ENCODE results near the gene DYSF. TPM values are rescaled to one million over a fixed set of nuclear protein-coding genes. Genes with fewer than 3 reads are reported as not detected.

Gene DYSF
- total and polyA plus RNA-seq, 3 donors from 2014 or later: 6.8 to 10.9 (median 8.9) TPM

DNA sequence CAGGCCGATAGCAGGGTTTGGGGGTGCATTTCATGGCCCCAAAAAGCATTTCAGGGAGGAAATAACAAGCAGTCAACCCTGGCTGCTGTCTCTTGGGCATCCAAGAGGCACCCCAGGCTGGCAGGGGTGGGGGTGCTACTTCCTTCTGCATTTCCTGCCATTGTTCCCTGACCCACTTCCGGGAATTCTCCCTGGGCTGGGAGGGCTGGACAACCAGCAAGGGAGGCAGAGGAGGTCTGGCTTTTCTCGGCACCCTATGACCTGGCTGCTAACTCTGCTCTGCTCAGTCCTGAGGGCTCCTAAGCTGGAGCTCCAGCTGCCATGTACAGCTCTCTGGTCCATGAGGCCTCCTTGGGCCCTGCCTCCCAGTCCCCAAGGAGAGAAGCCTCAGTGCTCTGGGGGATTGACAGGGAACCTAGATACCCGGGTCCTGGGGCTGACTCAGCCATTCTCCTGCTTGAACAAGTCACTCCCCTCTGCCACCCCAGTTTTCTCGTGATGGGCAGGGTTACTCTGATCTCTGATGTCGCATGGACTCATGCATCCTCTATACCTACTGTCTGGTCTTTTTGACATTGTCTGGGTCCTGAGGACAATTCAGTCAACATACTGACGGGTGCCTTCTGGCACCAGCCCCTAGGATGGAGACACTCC is 47.2 kb downstream of the DYSF start:
- no peak overlapping the region for H3K27ac ChIP-seq

DNA sequence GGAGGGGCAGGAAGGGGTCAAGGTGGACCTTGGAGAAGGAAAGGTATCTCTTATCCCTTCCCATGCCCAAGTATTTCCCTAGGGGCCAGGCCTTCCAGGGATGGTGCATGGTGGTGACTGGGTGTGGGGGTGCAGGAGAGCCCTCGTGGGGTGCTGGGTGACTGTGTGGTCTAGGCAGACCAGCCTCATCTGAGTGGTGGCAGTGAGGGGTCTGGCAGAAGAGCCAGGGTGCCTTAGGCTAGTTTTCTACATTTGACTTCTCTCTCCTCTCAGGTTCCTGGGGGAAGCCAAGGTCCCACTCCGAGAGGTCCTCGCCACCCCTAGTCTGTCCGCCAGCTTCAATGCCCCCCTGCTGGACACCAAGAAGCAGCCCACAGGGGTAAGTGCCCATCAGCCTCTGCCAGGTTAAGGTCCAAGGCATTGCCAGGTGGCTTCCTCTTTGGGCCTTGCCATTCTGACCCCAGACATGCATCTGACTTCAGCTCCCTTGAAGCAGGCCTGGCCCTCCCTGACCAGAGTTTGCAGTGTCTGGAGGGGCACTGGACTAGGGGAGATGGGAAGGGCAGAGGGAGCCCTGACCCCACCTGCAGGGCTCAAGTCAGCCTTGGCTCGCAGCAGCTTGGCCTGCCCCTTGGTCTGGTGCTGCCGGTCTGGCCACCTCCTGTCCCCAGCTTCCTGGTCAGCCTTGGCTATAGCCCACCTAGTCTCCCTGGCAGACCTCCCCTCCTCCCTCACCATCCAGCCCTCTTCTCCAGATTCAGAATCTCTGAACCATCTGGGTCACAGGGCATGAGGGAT is 49.8 kb downstream of the DYSF start:
- WGBS, 2 donors: 85 to 92% methylated on average over 4 to 6 of the region's 6 CpGs
- intact Hi-C loops (cut with DNase I; ENCODE audit: low total_unique reads): no loop called here
- Histone ChIP-seq H3K4me3 (no peak overlapping the region), H3K27me3 (no peaks in the 10 kb centered on the region), H3K9me3 (no peaks in the 10 kb centered on the region), H3K4me1 (no peaks in the 10 kb centered on the region), H3K36me3 (ENCODE audit: low read depth, missing control alignments) (no peaks in the 10 kb centered on the region), H3K27ac (no peak overlapping the region)
- no peak for DNase-seq
- TF ChIP-seq, protein P1, sequence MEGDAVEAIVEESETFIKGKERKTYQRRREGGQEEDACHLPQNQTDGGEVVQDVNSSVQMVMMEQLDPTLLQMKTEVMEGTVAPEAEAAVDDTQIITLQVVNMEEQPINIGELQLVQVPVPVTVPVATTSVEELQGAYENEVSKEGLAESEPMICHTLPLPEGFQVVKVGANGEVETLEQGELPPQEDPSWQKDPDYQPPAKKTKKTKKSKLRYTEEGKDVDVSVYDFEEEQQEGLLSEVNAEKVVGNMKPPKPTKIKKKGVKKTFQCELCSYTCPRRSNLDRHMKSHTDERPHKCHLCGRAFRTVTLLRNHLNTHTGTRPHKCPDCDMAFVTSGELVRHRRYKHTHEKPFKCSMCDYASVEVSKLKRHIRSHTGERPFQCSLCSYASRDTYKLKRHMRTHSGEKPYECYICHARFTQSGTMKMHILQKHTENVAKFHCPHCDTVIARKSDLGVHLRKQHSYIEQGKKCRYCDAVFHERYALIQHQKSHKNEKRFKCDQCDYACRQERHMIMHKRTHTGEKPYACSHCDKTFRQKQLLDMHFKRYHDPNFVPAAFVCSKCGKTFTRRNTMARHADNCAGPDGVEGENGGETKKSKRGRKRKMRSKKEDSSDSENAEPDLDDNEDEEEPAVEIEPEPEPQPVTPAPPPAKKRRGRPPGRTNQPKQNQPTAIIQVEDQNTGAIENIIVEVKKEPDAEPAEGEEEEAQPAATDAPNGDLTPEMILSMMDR (IDR thresholded peaks at IDR 0.05): no peak
- TF ChIP-seq POLR2A (IDR thresholded peaks at IDR 0.05): no peak

More for the DNA sequence above, 47.2 kb downstream of the DYSF start:
- no peak for TF ChIP-seq POLR2A (IDR thresholded peaks at IDR 0.05)
- no peaks in the 10 kb centered on the region for H3K27me3 ChIP-seq
- DNase-seq: no peak
- WGBS, 2 donors: 86 to 90% methylated on average over 5 to 7 of the region's 7 CpGs
- no peaks in the 10 kb centered on the region for H3K9me3 ChIP-seq
- H3K36me3 ChIP-seq (ENCODE audit: low read depth, missing control alignments): no peaks in the 10 kb centered on the region
- no peaks in the 10 kb centered on the region for H3K4me1 ChIP-seq
- no peak overlapping the region for H3K4me3 ChIP-seq
- intact Hi-C loops (cut with DNase I; ENCODE audit: low total_unique reads): no loop called here

DNA sequence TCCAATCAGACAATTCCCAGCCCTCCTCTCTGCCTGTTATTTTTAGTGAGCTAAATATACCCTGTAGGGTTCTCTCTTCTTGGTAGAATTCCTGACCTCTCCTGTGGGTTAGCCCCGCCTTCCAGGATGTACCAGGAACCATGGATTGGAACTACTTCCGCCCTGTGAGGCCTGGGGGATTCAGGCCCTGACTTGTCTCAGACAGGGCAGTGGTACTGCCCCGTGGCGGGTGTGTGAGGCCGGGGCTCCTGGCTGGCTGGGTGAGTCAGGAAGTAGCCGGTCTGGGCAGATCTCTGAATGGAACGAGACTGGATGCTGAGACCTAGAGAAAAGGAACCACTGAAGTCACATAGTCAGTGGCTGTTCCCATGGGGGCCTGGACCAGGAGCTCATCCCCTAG is 50.5 kb downstream of the DYSF start:
- Histone ChIP-seq H3K27ac (no peak overlapping the region), H3K9me3 (no peaks in the 10 kb centered on the region), H3K36me3 (ENCODE audit: low read depth, missing control alignments) (no peaks in the 10 kb centered on the region), H3K4me3 (no peak overlapping the region), H3K4me1 (no peaks in the 10 kb centered on the region), H3K27me3 (no peaks in the 10 kb centered on the region)
- no peak for DNase-seq
- intact Hi-C loops (cut with DNase I; ENCODE audit: low total_unique reads): no loop called here
- no peak for TF ChIP-seq POLR2A (IDR thresholded peaks at IDR 0.05)
- TF ChIP-seq, protein P1 (IDR thresholded peaks at IDR 0.05): no peak
- WGBS, 2 donors: 96 to 98% methylated on average over 7 of the region's 7 CpGs

DNA sequence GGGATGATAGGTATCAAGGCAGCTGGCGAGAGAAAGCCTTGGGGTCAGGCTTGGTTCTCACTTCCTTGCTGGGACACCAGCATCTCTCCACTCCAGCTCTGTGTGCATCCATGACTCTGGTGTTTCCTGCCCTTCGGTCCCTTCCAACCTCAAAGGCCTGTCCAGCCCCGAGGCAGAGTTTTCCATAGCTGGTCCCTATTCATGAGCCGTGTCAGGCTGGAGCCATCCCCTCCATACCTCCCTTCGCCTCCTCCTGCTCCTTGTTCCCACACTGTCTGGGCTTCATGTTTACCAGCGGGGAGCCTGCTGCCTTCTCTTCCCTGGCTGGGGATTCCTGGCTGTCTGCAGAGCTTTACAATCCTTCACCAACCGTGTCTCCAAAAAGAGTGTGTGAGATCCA is 51.2 kb downstream of the DYSF start:
- Histone ChIP-seq H3K27ac (no peak overlapping the region), H3K27me3 (no peaks in the 10 kb centered on the region), H3K4me3 (no peak overlapping the region), H3K4me1 (no peaks in the 10 kb centered on the region), H3K36me3 (ENCODE audit: low read depth, missing control alignments) (no peaks in the 10 kb centered on the region), H3K9me3 (no peaks in the 10 kb centered on the region)
- intact Hi-C loops (cut with DNase I; ENCODE audit: low total_unique reads): no loop called here
- DNase-seq: no peak
- TF ChIP-seq POLR2A (IDR thresholded peaks at IDR 0.05): no peak
- TF ChIP-seq, protein P1 (IDR thresholded peaks at IDR 0.05): no peak
- WGBS, 2 donors: 90 to 91% methylated on average over 7 of the region's 7 CpGs

DNA sequence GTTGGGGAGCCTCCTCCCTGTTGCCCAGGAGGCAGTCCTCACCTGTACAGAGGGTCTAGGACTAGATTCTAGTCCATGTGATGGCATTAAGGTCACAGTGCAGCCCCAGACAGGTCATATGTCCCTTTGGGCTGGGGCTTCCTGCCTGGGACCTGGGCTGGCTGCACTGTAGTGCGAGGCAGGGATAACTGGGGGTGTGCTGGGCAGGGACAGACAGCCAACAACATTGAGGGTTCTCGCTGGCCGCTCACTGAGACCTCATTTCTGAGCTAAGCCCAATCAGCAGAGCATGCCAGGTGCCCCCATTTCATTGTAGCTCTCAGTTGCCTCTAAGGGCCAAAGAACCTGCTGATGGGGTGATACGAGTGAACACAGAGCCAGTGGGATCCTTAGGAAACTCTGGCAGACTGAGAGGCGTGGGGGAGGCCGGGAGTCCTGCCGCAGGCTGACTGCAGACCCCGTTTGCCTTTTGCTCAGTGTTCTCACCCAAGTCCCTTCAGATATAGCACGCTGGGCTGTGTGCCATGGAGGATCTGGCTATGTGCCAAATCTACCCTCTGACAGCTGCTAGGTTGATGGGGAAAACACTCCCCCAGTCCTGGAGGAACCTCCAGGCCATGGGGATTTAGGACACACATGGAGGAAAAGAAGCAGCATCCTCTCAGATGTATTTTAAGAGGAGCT is 51.9 kb downstream of the DYSF start:
- H3K27ac ChIP-seq: no peak overlapping the region
- H3K4me3 ChIP-seq: no peak overlapping the region
- H3K27me3 ChIP-seq: no peaks in the 10 kb centered on the region
- DNase-seq: peak; percentile 32
- H3K36me3 ChIP-seq (ENCODE audit: low read depth, missing control alignments): no peaks in the 10 kb centered on the region
- TF ChIP-seq, protein P1 (IDR thresholded peaks at IDR 0.05): no peak
- no peak for TF ChIP-seq POLR2A (IDR thresholded peaks at IDR 0.05)
- H3K9me3 ChIP-seq: no peaks in the 10 kb centered on the region
- intact Hi-C loops (cut with DNase I; ENCODE audit: low total_unique reads): no loop called here
- no peaks in the 10 kb centered on the region for H3K4me1 ChIP-seq
- WGBS, 2 donors: 50 to 55% methylated on average over 9 of the region's 9 CpGs
